Fibroblast of mammary gland (primary cell): ENCODE data around the gene HAND2.

Experiments
- DNase-seq: peaks from one replicate; pipeline ENCODE4 v3.0.0-alpha.2; 2010; ENCODE audit warnings: low read depth
- H3K4me3 ChIP-seq: 2 replicates; pipeline ENCODE4 v1.5.1; 2011; ENCODE audit warnings: low read depth, mild to moderate bottlenecking, low read length, moderate library complexity; ENCODE audit not compliant: control insufficient read depth
- TF ChIP-seq, protein P1 (sequence below): conservative IDR thresholded peaks from 2 replicates; pipeline ENCODE4 v1.5.1; 2011; ENCODE audit warnings: low read depth, low read length, inconsistent platforms; ENCODE audit not compliant: control insufficient read depth, insufficient read depth

The HAND2 gene

DNA sequence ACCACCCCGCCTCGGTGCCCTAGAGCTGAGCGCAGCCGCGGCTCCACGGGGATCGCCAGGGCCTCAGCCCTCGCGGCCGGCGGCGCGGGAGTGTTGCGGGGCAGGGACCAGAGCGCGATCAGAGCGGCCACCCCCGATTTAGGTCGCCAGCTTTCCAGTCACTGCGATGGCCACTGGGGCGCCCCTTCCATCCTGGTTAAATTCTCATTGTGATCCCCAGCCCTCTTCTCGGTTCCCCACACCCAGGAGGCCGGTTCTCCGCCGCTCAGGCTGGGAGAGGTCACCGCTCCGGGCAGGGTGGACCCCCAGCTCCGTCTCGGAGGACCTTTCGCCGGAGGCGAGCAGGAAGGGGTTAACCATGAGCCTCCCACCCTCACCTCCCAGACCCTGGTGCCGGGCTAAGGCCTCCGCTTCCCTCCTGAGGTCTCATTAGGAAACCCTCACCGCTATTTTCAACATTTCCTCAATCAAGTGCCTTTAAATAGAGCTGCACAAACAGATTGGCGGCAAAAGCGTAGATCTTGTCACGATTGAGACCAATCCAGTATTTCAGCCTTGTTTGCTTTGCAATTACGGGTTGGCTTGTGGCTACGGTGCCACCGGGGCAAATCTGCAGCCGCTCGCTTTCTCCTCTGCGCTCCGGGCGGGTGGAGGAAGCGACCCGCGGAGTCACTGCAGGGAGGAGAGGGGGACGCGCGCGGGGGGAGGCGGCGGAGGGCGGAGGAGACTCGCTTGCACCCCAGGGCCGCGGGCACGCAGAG, 8.3 kb upstream of the HAND2 start:
- peak overlapping the region; percentile 53 for H3K4me3 ChIP-seq
- TF ChIP-seq, protein P1, sequence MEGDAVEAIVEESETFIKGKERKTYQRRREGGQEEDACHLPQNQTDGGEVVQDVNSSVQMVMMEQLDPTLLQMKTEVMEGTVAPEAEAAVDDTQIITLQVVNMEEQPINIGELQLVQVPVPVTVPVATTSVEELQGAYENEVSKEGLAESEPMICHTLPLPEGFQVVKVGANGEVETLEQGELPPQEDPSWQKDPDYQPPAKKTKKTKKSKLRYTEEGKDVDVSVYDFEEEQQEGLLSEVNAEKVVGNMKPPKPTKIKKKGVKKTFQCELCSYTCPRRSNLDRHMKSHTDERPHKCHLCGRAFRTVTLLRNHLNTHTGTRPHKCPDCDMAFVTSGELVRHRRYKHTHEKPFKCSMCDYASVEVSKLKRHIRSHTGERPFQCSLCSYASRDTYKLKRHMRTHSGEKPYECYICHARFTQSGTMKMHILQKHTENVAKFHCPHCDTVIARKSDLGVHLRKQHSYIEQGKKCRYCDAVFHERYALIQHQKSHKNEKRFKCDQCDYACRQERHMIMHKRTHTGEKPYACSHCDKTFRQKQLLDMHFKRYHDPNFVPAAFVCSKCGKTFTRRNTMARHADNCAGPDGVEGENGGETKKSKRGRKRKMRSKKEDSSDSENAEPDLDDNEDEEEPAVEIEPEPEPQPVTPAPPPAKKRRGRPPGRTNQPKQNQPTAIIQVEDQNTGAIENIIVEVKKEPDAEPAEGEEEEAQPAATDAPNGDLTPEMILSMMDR = no peak
- DNase-seq = peak; percentile 17

- TF ChIP-seq, protein P1 = no peak
- DNase-seq = no peak
- H3K4me3 ChIP-seq = peak overlapping the region; percentile 53
Measured at GRCh38 chr4:173537613-173538147, 7.7 kb upstream of the HAND2 start.

DNA sequence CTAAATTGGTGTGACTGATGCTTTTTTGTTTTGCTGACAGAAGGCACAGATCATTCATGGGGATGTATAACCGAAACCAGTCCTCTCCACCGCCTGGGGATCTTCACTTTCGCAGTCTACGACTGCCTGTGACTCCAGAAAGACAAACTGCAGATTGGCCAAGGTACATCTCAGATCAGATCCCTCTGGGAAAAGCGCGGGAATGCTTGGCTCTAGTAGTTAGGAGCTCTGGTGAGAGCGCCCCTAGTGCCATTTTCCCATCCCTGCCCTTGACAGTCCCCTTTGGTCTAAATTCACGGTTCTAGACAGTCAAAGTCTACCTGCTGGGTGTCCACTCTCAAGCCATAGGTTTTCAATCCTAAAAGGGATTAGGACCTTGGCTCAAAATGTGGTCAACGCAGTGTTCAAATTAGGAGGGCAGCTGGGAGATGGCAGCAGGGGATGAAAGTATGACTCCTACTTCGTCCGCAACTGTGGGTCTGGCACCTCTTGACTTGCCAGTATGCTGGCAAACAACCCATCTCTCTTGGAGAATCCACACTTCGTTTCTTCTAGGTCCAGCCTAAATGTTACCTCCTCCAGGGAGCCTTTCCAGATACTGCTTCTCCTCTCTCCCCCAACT, 6.9 kb upstream of the HAND2 start:
- TF ChIP-seq, protein P1 = no peak
- no peak for DNase-seq
- H3K4me3 ChIP-seq = no peak overlapping the region

- no peak overlapping the region for H3K4me3 ChIP-seq
- DNase-seq = no peak
- TF ChIP-seq, protein P1 = no peak
Measured at GRCh38 chr4:173535957-173536356, 5.9 kb upstream of the HAND2 start.

DNA sequence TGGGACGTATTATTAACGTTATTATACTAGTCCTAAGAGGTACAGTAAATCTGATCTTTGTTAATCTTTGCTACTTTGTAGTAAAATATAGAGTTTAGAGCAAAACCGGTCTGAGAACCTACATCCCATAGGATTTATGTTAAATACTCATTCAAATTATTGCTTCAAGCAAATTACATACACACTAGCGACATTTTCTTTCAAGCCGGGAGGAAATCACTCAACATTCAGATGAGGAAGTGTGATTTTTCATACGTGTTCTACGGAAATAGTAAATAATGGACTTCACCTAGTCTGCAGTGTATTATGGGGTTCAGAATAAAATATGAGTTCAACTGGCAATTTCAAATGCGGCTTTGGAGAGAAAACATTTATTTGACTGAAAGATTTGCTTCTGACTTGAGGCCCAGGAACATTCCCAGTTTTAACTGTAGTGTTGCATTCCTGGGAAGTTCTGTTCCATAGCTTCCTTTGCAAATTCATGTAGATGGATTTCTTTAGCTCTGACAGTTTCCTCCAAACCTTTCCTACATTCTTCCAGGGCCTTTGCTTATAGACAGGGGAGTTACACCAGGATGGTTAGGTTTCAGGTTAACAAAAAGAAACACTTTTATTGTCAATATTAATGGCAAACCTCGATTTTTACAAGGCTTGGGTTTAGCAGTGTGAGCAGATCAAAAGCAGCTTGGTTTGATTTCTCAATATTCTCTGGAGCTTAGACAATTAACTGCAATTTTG, 5.3 kb upstream of the HAND2 start:
- H3K4me3 ChIP-seq = no peak overlapping the region
- DNase-seq = no peak
- TF ChIP-seq, protein P1 = no peak

GRCh38 chr4:173534434-173534833, 4.4 kb upstream of the HAND2 start:
- TF ChIP-seq, protein P1 = no peak
- DNase-seq = no peak
- H3K4me3 ChIP-seq = no peak overlapping the region
